ENCODE measurements around the gene TPCN2.
"Not testable (repeated sequence)": the region's sequence is repeated elsewhere in the genome, so short reads cannot be mapped to it uniquely, and the experiment has no call there.

TPCN2 gene

GRCh38 chr11:69131121-69131566, 82.4 kb downstream of the TPCN2 start:
- DNase-seq = no peak

DNA sequence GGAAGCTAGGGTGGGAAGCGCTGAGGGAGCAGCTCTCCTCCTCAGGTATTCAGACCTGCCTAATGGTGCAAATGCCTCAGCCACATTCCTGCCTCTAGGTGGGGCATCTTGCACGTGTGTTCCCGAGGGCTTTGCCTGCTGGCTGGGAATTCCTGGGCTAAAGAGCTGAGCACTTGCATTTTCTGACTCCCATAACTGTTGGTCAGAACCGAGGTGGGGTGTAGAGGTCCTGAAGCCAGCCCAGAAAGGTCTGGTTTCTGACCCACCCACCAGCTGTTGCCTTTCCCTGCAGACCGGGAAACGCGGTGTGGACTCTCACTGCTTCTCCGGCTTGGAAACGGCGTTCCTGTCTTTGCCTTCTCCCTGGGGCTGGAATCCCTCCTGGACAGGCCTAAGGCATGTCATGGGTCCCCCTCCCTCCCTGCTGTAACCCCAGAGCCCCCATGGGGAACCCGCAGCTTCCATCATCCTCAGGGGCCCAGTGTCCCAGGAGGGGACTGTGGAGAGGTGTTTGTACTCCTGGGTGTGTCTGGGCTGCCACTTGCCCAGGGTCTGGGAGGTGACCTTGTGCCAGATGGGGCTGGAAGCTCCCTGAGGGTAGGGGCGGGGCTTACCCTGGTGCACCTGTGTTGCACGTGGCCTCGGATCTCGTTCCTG, 83.0 kb downstream of the TPCN2 start:
- DNase-seq = no peak

GRCh38 chr11:69132301-69132670, 83.6 kb downstream of the TPCN2 start:
- DNase-seq = no peak

- no peak for DNase-seq
Measured at GRCh38 chr11:69133251-69133650, 84.5 kb downstream of the TPCN2 start.

DNA sequence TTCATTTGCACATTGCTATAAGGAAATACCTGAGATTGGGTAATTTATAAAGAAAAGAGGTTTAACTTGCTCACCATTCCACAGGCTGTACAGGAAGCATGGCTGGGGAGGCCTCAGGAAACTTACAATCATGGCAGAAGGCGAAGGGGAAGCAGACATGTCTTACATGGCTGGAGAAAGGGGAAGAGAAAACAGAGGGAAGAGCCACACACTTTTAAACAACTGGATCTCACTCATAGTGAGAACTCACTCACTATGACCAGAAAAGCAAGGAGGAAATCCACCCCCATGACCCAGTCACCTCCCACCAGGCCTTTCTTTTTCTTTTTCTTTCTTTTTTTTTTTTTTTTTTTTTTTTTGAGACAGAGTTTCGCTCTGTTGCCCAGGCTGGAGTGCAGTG, 85.5 kb downstream of the TPCN2 start:
- not testable (repeated sequence) for DNase-seq

- DNase-seq = no peak
Measured at GRCh38 chr11:69134957-69135356, 86.2 kb downstream of the TPCN2 start.

GRCh38 chr11:69135420-69136363, 87.0 kb downstream of the TPCN2 start:
- no peak for DNase-seq

DNA sequence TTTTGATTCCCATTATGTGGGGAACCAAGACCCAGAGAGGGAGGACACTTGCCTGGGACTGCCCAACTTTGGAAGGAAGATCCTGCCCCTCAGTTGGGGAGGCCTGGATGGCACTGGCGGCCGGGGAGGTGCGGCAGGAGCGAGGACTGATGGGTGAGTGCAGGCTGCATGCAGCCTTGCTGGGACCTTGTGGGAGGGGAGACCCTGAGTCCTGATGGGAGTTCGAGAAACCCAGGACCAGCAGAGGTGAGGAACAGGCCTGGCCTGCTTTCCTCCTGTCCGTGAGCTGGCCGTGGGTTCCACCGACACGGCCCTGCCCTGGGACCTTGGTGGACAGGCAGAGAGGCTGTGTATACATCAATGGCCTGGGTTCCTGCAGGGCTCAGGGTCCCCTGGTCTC, 87.7 kb downstream of the TPCN2 start:
- no peak for DNase-seq

- no peak for DNase-seq
Measured at GRCh38 chr11:69137151-69137844, 88.6 kb downstream of the TPCN2 start.

GRCh38 chr11:69138265-69138664, 89.5 kb downstream of the TPCN2 start:
- DNase-seq = no peak

- DNase-seq = not testable (repeated sequence)
Measured at GRCh38 chr11:69140161-69140560, 91.4 kb downstream of the TPCN2 start.

- no peak for DNase-seq
Measured at GRCh38 chr11:69140635-69141034, 91.9 kb downstream of the TPCN2 start.

DNA sequence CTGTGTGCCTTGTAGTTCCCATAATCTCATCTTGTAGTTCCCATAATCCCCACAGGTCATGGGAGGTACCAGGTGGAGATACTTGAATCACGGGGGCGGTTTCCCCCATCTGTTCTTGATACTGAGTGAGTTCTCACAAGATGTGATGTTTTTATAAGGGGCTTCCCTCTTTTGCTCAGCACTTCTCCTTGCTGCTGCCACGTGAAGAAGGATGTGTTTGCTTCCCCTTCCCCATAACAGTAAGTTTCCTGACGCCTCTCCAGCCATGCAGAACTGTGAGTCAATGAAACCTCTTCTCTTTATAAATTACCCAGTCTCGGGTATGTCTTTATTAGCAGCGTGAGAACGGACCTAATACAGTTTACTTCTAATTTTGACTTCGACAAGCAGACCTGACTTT, 93.0 kb downstream of the TPCN2 start:
- DNase-seq = no peak

DNA sequence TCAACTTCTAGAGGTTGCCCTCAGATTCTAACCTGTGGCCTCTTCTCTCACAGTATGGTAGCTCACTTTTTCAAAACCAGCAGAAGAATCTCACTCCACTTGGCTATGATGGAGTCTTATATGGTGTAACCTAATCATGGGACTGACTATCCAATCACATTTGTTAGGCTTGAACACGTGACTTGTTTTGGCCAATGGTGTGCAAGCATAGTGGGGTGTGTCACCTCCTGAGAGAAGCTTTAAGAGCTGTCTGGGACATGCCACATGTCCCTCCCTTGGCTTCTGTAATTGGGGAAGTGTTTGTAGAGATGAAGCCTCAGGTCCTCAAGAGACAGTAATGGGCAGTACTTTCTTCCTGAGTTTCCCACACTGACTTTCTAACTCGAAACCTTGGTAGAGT, 94.2 kb downstream of the TPCN2 start:
- DNase-seq = no peak

DNA sequence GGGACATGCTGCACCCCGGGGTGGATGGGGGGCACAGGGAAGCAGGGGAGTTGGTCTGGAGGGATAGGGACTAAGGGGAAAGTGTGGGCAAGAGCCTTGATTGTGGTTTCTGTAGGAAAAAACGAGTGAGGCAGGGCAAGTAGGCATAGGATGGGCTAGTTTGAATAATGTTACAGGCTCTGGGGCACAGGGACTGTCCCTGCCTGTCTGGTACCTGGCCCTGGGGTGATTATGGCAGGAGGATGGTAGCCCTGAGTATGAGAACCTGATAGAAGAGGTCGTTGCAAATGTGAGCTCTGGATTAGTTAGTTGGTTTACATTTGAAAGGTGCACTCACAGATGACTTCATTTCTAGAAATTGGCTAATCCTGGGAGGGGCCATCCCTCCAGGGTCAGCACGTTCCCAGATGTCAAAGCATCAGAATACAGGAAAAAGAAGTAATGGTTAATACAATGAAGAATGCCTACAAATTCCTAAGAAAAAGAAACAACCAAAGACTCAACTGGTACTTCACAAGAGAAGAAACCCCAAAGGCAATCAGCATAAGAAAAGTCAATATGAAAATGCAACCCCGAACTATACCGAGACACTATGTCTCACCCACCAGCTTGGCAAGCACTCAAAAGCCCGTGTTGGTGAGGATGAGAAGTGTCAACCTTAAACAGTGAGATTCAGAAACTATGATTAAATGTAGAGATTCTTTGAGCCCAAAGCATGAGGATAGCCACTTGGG, 95.8 kb downstream of the TPCN2 start:
- DNase-seq = peak in 1 of 2 donors; percentile 42

DNA sequence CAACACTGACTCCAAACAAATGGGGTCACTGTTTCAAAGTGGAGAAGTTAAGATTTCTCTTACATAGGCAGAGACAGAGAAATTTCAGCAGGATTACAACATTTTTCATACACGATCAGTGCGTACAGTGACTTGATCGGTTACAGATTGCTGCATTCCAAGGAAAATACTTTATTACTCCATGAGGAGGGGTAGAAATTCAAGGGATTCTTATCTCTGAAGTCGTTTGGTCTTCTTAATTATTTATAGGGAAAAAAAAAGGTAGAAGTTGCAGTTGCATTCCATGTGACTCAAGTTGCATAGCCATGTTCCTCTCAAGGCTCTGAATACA, 96.3 kb downstream of the TPCN2 start:
- DNase-seq = no peak

DNA sequence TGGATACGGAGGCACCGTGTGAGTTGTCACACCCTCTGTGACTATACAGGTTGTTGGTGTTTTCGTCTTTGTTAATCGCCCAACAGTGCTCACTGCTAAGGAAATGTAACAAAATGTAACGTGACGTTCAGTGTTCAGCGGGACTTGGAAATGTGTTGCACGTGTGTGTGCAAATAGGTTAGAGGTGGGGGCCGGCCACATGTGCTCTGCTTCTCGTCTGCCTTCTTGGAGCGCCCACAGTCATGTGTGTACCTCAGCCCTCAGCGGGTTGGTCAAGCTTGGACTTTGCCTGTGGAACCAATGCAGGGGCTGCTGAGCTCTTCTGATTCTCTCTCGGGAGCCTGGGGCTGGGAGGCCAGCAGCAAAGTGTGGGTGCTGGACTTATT, 99.6 kb downstream of the TPCN2 start:
- DNase-seq = no peak

DNA sequence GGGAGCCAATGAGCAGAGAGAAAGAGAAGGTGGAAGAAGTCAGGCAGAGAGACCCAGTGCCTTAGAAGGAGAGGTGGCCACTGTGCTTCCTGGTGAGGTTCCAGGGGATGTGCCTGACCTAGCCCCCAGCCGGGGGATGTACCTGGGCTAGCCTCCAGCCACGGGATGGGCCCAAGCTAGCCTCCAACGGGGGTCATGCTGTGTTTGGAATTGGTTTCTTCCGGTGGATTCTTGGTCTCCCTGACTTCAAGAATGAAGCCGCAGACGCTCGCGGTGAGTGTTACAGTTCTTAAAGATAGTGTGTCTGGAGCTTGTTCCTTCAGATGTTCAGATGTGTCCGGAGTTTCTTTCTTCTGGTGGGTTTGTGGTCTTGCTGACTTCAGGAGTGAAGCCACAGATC, 100.1 kb downstream of the TPCN2 start:
- no peak for DNase-seq

GRCh38 chr11:69149338-69150045, 100.8 kb downstream of the TPCN2 start:
- DNase-seq = not testable (repeated sequence)

DNA sequence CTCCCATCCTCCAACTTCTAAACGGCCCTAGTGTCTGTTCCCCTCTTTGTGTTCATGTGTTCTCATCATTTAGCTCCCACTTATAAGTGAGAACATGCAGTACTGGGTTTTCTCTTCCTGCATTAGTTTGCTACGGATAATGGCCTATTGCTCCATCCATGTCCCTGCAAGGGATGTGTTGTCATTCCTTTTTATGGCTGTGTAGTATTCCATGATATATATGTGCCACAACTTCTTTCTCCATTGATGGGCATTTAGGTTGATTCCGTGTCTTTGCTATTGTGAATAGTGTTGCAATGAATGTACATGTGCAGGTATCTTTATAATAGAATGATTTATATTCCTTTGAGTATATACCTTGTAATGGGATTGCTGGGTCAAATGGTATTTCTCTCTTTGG, 101.4 kb downstream of the TPCN2 start:
- no peak for DNase-seq

DNA sequence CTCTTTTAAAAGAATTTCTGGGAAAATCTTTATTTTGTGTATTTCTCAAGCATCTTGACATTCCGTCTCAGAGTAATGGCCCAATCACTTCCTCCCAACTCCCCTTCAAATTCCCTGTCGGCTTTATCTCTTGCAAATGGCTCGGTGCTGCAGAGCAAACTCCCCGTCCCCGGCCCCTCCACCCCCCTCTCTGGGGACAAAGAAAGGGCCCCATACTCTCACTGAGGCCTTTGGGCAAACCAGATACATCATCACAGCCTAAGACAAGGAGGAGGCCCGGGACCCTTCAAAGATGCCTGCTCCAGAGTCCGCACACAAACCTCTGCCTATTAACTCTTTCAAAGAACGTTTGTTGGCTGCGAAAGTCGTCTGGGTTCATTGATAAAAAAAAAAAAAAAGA, 103.1 kb downstream of the TPCN2 start:
- DNase-seq = no peak

- DNase-seq = no peak
Measured at GRCh38 chr11:69152733-69153421, 104.1 kb downstream of the TPCN2 start.
